ENCODE measurements around the gene ATP6V1B1.
A peak's percentile ranks its signal among the peaks of the same experiment; 100 is the strongest.
"Not testable (repeated sequence)": the region's sequence is repeated elsewhere in the genome, so short reads cannot be mapped to it uniquely, and the experiment has no call there.

The ATP6V1B1 gene

GRCh38 chr2:70990216-70990615 is 54.5 kb downstream of the ATP6V1B1 start:
- no peak for DNase-seq (ENCODE audit: low read depth)

DNA sequence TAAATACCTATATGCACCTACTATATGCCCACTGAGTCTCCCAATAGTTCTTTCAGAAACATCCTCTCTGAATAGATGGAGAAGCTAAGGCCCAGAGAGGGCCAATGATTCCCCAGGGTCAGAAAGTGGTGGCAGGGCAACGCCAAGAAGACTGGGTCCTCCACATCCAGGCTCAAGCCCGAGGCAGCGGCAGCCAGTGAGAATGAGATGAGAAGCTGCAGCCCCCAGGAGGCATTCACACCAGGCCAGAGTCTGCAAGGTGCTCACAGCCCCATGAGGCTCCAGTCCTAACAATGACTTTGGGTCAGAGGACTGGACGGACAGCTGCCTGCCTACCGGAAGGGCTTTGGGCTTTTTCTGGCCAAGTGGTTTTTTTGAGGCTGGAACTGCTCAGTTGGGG is 55.4 kb downstream of the ATP6V1B1 start:
- no peak for DNase-seq (ENCODE audit: low read depth)

DNA sequence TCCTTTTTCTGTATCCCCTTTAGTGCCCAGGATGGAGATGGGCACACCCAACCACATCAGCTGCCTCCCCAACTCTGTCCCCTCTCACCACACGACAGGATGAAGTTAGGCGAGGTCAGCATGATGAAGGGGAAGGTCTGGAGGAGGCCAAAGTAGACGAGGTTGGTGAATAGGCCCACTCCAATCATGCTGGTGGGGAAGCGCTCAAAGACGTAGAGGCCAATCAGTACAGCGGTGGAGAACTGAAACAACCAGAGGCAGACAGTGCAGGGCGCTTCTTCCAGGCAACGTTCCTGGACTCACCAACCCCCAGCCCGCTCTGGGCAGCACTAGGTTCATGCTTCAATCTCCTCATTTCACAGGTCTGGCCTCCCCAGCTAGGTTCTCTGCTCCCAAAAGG is 56.0 kb downstream of the ATP6V1B1 start:
- no peak for DNase-seq (ENCODE audit: low read depth)

GRCh38 chr2:70992945-70993853 is 57.5 kb downstream of the ATP6V1B1 start:
- DNase-seq (ENCODE audit: low read depth): no peak

GRCh38 chr2:70994009-70994698 is 58.5 kb downstream of the ATP6V1B1 start:
- DNase-seq (ENCODE audit: low read depth): no peak

- DNase-seq (ENCODE audit: low read depth): peak; percentile 80
Measured at GRCh38 chr2:70994699-70995425, 59.2 kb downstream of the ATP6V1B1 start, which contains the start of gene TEX261. TEX261 (minus strand) TSS chr2:70994873; CDS start chr2:70994757, 116 bp downstream.

DNA sequence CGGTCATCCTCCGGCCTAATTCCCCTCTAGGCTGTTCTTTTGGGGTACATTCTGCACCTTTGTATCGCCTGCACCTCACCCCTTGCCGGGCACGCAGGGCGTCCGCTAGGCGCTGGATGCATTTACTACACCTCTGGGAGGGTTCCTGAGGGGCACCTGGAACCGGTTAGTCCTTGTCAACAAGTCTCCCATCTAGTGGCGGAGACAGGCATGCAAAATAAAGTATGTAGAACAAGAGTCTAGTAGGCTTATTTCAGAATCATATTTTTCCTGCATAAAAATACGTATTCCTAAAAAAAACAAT is 59.7 kb downstream of the ATP6V1B1 start:
- DNase-seq (ENCODE audit: low read depth): peak; percentile 30

GRCh38 chr2:70998885-70999284 is 63.2 kb downstream of the ATP6V1B1 start:
- not testable (repeated sequence) for DNase-seq (ENCODE audit: low read depth)

DNA sequence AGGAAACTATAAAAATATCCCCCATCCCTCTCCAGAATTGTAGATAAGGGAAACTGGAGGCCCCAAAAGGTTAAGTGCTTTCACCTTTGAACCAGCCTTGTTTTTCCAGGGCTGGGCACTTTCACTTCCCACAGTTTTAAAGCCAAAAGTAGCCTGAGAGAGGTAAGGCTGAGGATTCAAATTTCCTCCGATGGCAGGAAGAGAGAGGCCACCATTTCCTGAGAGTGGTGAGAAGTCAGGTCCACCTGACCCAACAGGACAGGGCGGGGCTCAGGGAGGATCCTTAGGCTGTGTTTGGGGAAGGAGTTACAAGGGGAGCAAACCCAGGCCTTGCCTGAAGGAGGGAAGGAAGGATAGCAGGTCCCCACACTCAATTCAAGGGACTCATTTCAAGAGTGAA is 63.7 kb downstream of the ATP6V1B1 start:
- no peak for DNase-seq (ENCODE audit: low read depth)

- not testable (repeated sequence) for DNase-seq (ENCODE audit: low read depth)
Measured at GRCh38 chr2:70999931-71000330, 64.2 kb downstream of the ATP6V1B1 start.

DNA sequence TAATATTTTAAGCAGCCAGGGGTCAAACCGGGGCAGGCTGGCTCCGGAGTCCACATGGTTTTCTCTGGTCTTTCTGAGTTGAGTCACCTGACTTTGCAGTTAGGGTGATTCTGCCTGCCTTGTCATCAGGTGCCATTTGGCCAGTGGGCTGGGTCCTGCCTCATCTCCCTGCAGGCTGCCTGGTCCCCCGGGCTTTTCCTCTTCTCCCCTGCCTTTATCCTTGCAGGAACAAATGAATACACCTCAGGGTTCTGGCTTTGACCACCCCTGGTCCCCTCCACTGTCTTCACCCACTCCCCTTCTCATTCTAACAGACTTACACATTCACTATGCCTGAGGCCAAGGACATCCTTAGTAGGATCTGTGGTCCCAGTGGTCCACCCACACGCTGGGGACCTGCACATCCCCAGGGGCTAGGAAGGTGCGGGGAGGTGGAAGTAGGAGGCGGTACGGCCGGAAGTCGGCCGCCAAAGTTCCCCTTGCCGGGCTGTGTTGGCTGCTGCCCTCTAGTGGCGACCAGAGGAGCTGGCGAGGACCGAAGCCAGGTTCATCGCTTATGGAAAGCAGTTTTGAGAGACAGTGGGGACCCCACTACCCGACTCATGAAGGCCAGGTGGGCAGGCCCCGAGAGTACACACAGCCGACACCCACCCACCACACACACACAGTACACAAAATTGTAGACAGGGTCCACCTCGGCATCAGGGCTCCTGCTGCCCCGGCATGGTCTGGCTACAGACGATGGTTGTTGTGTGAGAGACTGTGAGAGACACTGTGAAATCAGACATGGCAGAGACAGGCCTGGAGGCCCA is 65.3 kb downstream of the ATP6V1B1 start:
- DNase-seq (ENCODE audit: low read depth): peak; percentile 64

- DNase-seq (ENCODE audit: low read depth): no peak
Measured at GRCh38 chr2:71001592-71001927, 65.9 kb downstream of the ATP6V1B1 start.

DNA sequence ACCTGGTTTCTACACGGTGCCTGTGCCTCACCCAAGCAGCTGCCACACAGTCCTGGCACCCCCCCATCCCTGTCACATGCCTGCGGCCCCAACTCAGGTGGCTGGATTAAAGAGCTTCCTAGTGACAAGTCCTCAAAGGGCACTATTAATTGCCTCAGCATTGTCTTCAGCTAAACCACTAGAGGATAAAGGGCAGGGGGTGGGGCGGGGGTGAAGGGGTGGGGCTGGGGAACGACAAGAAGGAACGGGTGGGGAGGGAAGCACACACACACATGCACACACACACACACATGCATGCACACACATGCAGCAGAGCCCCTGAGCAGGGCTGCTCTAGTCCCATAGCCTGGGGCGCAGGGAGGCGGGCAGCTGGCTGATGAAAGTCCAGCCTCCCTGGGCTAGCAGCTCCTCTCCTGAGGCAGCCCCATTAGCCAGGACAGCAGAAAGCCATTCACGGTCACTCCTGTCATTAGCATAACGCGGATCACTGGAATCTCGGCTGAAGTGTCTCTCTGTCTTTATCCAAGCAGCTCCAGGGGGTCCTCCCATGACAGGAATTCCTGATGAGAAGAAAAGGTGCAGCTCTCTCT is 66.4 kb downstream of the ATP6V1B1 start:
- DNase-seq (ENCODE audit: low read depth): no peak

GRCh38 chr2:71003396-71003795 is 67.7 kb downstream of the ATP6V1B1 start:
- DNase-seq (ENCODE audit: low read depth): no peak

DNA sequence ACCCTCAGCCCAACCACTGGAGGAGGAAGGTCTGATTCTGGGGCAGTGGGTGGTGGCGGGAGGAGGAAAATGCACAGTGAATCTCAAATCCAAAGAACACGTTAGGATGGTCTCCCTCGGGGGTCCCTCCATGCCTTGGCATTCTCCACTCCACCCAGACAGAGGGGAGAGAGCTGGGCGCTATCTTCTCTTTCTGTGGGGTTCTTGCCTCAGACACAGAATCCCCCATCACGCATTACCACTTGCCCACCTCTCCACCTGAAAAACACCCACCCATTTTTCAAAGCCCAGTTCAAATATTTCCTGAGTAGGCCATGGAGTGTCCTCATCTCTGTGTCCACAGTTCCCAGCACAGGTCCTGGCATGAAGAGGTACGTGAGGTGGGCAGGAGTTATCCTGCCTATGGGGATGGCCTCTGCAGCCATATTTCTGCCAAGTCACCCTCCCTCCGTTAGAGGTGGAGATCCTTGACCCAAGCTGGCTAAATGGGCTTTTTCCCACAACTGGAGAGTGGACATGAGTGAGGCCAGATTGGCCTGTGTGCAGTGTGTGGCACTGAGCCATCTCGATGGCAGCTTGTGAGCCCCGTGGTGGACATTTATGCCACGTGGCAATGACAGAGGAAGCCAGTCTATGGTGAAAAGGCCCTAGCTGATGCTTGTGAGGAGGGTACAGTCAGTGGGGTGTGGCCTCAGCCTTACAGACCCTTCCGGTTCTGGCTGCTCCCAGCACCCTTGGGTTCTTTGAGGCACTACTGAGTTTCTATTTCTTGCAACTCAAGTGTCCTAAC is 68.5 kb downstream of the ATP6V1B1 start:
- no peak for DNase-seq (ENCODE audit: low read depth)

DNA sequence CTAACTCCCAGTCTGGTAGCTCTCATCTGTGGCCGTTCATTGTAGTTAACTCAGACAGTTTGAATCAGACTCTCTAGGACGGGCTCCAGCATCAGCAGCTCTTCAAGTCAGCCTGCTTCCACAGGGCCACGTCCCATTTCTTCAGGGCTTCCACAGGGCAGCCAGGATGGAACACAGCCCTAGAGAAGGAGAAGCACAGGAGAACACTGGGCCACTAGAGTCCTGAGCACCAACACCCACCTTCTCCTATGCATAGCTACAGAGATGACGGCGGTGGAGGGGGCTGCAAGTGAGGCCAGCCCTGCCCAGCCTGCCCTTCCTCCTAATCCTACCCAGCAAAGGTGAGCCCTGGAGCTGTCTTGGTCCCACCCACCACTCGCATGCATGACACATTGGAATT is 69.2 kb downstream of the ATP6V1B1 start:
- DNase-seq (ENCODE audit: low read depth): no peak

DNA sequence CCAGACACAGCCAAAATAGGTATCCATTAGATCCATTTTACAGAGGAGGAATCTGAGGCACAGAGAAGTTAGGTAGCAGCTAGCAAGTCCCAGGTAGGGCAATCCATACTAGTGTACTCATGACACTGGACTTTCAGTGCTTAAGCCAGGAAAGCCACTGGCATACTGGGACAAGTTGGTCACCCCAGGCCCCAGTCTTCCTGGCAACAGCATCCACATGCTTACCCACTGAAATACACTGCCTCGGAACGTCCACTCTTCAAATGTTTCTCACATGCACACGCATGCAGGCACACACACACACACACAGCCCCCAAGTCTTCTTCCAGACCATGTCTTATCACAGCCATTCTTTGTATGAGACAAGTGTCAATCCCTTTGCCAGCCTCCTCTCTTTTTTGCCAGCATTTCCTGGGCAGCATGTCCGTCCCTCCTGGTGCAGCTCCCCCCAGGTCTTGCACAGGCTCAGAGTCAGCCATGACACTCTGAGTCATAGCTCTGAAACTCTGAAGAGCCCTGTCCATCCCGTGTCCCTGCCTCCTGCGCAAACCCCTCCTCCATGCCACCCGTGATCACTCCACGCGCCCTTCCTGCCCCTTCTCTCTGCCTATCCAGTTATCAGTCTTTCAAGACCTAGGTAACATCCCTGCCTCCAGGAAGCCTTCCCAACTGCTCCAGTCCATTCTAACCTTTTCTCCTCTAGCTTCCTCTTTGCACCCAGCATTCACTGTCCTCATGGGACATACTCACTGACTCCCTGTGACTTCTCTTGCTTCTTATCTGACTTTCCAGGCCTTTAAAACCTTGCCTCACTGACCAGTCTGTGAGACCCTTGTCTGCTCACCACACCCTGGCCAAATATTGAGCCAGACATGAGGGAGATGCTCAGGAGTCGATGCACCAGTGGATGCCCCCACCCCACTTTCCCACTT is 69.8 kb downstream of the ATP6V1B1 start:
- no peak for DNase-seq (ENCODE audit: low read depth)

DNA sequence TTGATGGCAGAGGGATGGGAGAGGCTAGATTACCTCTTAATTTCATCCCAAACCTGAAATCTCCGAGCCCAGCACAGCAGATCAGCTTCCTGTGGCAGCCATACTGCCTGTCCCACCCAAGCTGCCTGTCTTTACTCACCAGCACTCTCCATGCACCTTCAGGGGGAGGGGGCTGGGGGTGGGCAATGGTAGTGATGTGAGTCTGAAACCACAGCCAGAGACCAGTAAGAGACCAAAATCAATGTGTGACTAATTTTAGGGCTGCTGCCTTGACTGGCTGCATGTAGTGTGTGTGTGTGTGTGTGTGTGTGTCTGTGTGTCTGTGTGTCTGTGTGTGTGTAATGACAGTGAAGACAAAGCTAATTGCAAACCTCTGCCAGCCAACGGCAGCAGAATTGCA is 70.6 kb downstream of the ATP6V1B1 start:
- no peak for DNase-seq (ENCODE audit: low read depth)

DNA sequence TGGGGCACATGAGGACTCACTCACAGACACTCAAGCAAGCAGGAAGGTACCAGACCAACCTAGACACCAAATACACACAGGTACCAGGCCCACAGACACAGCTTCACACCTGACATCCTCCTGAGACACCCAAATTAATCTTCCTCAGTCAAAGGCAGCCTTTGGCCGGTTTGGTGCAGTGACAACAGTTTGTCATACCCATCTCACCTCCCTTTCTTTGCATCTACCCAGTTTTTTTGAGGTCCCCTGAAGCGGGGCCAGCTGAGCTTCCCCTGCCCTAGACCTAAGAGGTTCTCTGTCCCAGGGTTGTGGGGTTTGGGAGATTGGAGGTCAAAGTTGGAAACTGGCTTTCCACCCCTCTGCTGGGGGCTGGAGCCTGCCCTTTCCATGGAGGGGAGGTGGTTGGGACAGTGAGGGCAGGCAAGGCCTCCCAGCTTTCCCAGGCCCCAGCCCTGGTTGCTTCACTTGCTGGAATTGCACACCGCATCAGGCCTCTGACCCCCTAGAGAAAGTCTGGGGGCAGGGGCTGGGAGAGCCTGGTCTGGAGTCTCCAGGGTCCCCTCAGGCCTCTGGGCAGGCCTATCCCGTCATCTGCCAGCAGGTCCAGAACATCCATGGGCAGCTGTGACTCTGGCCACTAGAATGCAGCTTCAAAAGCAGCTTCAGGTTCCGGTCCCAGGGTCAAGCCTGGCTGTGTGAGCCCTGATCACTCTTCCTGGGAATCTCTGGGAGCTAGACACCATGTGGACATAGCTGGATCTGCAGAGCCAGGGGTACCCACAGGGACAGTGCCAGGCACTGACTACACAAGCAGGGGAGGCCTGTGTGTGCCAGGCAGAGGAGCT is 71.5 kb downstream of the ATP6V1B1 start:
- DNase-seq (ENCODE audit: low read depth): no peak

Data from stimulated activated CD8-positive, alpha-beta memory T cell treated with anti-CD3 and anti-CD28 coated beads, Interleukin-15, amount 100 ng/mL, for 1 hour (primary cell).